K562 (cell line): Measurements from ENCODE around the gene C2CD2. TPM values are rescaled to one million over a fixed set of nuclear protein-coding genes. Genes with fewer than 3 reads are reported as not detected.

Experiments used
- ATAC-seq: fragments of 200-7000 bp; cut with Tn5 transposase; 3 replicates; pipeline ENCODE4 v1.9.1; 2020; ENCODE audit warnings: moderate library complexity
- BruUV-seq: library from RNA; stranded (reverse); fragments of 400-500 nt; replicated peaks from 2 replicates; lab custom pipeline; 2021; lab: Mats Ljungman, UMichigan
- CTCF ChIA-PET: fragments of 300-600 bp; formaldehyde crosslinking; extraction: SDS; loops from one replicate; lab custom pipeline; 2021; ENCODE audit warnings: low intra/inter-chr PET ratio; lab: Yijun Ruan, JAX
- POLR2A ChIA-PET: fragments of 300-600, 350-650 bp; sonication (Branson Sonifier 250); formaldehyde crosslinking; extraction: SDS; loops from one replicate; lab custom pipeline; 2021; ENCODE audit warnings: antibody characterized with exemption, inconsistent platforms; lab: Yijun Ruan, JAX
- DNase-seq, 4 experiments: peaks; one replicate each; pipeline versions ENCODE4 v3.0.0 to v3.0.0-alpha.2; 2011 to 2018; ENCODE audit warnings: low spot score in 3 of 4, mixed read lengths in 3 of 4; ENCODE audit errors: extremely low read depth in 1 of 4
- FAIRE-seq: peaks from 2 replicates; lab custom pipeline; 2011; peaks lifted over from hg19 to GRCh38; lab: Jason Lieb, UNC
- H2AFZ ChIP-seq: 2 replicates; pipeline ENCODE4 v1.6.0; 2011; ENCODE audit warnings: low read depth, low read length, control low read depth, inconsistent platforms
- H3K27ac ChIP-seq: fragments of 200-600 bp; 3 replicates; pipeline ENCODE4 v1.8.0; 2011; ENCODE audit warnings: low read depth, mild to moderate bottlenecking, control low read depth, inconsistent platforms, low read length, moderate library complexity, mixed read lengths; ENCODE audit errors: extremely low read depth
- H3K27me3 ChIP-seq, 2 experiments: fragments of 300-600 bp in 1 of 2; 2 replicates in 1 of 2; 3 replicates in 1 of 2; pipeline versions ENCODE4 v1.6.0 to v1.8.0; 2011; ENCODE audit warnings: inconsistent platforms in 2 of 2, low read length in 2 of 2, mild to moderate bottlenecking in 1 of 2, mixed read lengths in 1 of 2, moderate library complexity in 1 of 2; ENCODE audit not compliant: control insufficient read depth in 2 of 2, insufficient read depth in 2 of 2
- H3K36me3 ChIP-seq: fragments of 300-600 bp; 3 replicates; pipeline ENCODE4 v1.8.0; 2011; ENCODE audit warnings: mild to moderate bottlenecking, low read length, inconsistent platforms; ENCODE audit not compliant: control insufficient read depth, insufficient read depth
- H3K4me1 ChIP-seq, 2 experiments: fragments of 200-600 bp in 1 of 2; replicated peaks in 1 of 2; 2 replicates in 1 of 2; 3 replicates in 1 of 2; pipeline versions ENCODE4 v1.5.1 to v1.8.0; 2011; ENCODE audit warnings: inconsistent platforms in 2 of 2, low read length in 2 of 2, mild to moderate bottlenecking in 1 of 2, mixed read lengths in 1 of 2, moderate library complexity in 1 of 2; ENCODE audit not compliant: control insufficient read depth in 2 of 2, insufficient read depth in 2 of 2
- H3K4me2 ChIP-seq: 2 replicates; pipeline ENCODE4 v1.6.1; 2011; ENCODE audit warnings: low read length, control low read depth, inconsistent platforms, mixed read lengths; ENCODE audit not compliant: insufficient read depth
- H3K4me3 ChIP-seq: fragments of 200-600 bp; sonication (generic), shearing (Covaris generic); 2 replicates; pipeline ENCODE4 v1.5.1; 2016; ENCODE audit warnings: control low read depth, inconsistent platforms
- H3K79me2 ChIP-seq: fragments of 200-600 bp; 3 replicates; pipeline ENCODE4 v1.8.0; 2011; ENCODE audit warnings: low read length, inconsistent platforms; ENCODE audit not compliant: control insufficient read depth, insufficient read depth
- H3K9ac ChIP-seq, 2 experiments: 2 replicates each; pipeline versions ENCODE4 v1.6.0 to v1.6.1; 2011; ENCODE audit warnings: low read depth in 2 of 2, low read length in 2 of 2, control low read depth in 1 of 2, inconsistent platforms in 1 of 2, mild to moderate bottlenecking in 1 of 2, mixed read lengths in 1 of 2; ENCODE audit not compliant: insufficient read depth in 1 of 2
- H3K9me1 ChIP-seq: one replicate; pipeline ENCODE4 v1.6.0; 2011; ENCODE audit warnings: inconsistent platforms, mild to moderate bottlenecking, low read length, moderate library complexity; ENCODE audit not compliant: control insufficient read depth, insufficient read depth
- H3K9me3 ChIP-seq: replicated peaks from 2 replicates; pipeline ENCODE4 v1.5.1; 2011; ENCODE audit warnings: low read depth, low read length, inconsistent platforms; ENCODE audit not compliant: control insufficient read depth, insufficient read depth
- H4K20me1 ChIP-seq: replicated peaks from 2 replicates; pipeline ENCODE4 v1.6.1; 2011; ENCODE audit warnings: low read length, inconsistent platforms, mixed read lengths; ENCODE audit not compliant: control insufficient read depth, insufficient read depth
- E2F8 ChIP-seq: fragments of 450-650 bp; IDR thresholded peaks from 2 replicates; pipeline ENCODE4 v1.7.1; 2018; ENCODE audit warnings: mild to moderate bottlenecking, low read depth; ENCODE audit not compliant: partially characterized antibody
- PHB2 ChIP-seq: fragments of 450-650 bp; IDR thresholded peaks from 2 replicates; pipeline ENCODE4 v1.6.1; 2017; ENCODE audit warnings: low read depth
- PRDM10 ChIP-seq: fragments of 450-650 bp; IDR thresholded peaks from 2 replicates; pipeline ENCODE4 v1.6.1; 2018; ENCODE audit not compliant: partially characterized antibody
- ZNF584 ChIP-seq: fragments of 200-800 bp; sonication (Bioruptor generic); IDR thresholded peaks from 2 replicates; pipeline ENCODE4 v1.6.1; 2016; ENCODE audit warnings: low read depth, mild to moderate bottlenecking, missing genetic modification characterization, missing compliant biosample characterization
- WGBS: fragments of 100-300 bp; shearing (Covaris generic); methylation state at CpG from one replicate; pipeline ENCODE4 v1.1.6; 2016; ENCODE audit warnings: low coverage, mixed read lengths; ENCODE audit not compliant: insufficient coverage; ENCODE audit errors: missing lambda C conversion rate; 5-methylcytosine and 5-hydroxymethylcytosine counted together
- in situ Hi-C: fragments of 300-500 bp; cut with MboI; formaldehyde crosslinking; loops from 4 replicates; pipeline ENCODE4 v1.15.0; 2018; ENCODE audit warnings: inconsistent platforms, mixed read lengths
- intact Hi-C: fragments of 100-400 bp; cut with micrococcal nuclease; formaldehyde crosslinking; loops from 2 replicates; pipeline ENCODE4 v1.14.2; 2022
- polyA plus RNA-seq, 8 experiments: library from polyadenylated mRNA; depleted of rRNA in 4 of 8; stranded (reverse) in 5 of 8; unstranded in 3 of 8; fragments of >200 nt; fragmentation: Nextera tagmentation in 2 of 8; fragmentation: Illumina TruSeq in 1 of 8; extraction: Ambion mirVana in 2 of 8; extraction: Trizol in 1 of 8; gene quantifications; 2 replicates each; pipeline versions ENCODE4 v1.2.1 to v1.2.3, GENCODE V29; 2011 to 2014; ENCODE audit warnings: inconsistent platforms in 1 of 8, missing spikeins in 1 of 8
- total RNA-seq, 7 experiments: library from RNA; depleted of rRNA in 6 of 7; stranded (reverse); fragments of >200 nt in 6 of 7; fragmentation: Illumina TruSeq in 2 of 7; extraction: Trizol in 2 of 7; gene quantifications; 2 replicates each; pipeline versions ENCODE4 v1.2.1 to v1.2.3, GENCODE V29; 2011 to 2021; ENCODE audit warnings: low replicate concordance in 1 of 7

The C2CD2 gene
- total and polyA plus RNA-seq, 9 of the 15 experiments (the other 6 are each of a cell fraction or from before 2014, with no cell fraction given): 1.3 to 21.6 (median 12.1) TPM

DNA sequence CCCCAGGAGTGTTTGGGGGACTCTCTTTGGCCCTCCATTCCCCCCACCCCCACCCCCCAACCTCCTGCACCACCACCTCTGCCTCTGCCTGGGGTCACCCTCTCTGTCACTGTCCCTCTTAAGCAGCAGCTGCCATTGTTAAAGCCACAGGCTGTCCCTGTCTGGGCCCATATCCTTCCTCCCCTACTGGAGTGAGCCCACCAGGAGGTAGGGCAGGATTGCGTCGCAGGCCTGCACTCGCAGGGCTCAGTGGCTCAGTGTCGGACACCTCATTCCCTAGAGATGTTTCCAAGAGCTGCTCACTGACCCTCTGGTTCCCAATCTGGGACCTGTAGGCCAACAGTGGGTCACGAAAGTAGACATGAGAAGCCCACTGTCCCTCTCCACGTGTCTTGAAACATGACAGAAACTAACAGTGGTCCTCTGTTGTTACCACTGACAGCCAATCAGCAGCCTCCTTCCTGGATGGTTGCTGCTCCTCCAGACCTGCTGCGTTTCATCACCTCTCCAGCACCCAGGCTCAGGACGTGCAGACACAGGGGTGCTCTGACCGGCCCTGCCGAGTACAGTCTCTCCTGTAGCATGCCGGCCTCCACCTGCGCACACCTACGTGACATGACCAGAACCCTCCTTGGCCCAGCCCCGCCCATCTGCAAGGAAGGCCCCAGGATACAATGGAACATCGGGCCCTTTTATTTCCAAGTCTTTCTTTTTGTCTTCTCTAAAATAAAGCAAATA lies 82.4 kb downstream of the C2CD2 start (continued):
- no peak for TF ChIP-seq E2F8
- no peak for TF ChIP-seq PHB2

- in situ Hi-C loops (no loop called here), intact Hi-C loops (loop anchor here (10.0 kb wide), 1 partner anchor 145 kb away; the partner anchor contains the start of gene ZBTB21)
- Histone ChIP-seq H3K9me1 (peaks cover 3% of the 10 kb centered on the region), H3K9ac (peak overlapping the region in 1 of 2 experiments; percentile 66; a peak in 1 of 4 replicates), H3K36me3 (peaks cover 11% of the 10 kb centered on the region; the same call in 2 of the 3 replicates), H3K27me3 (no peaks in the 10 kb centered on the region), H4K20me1 (no peaks in the 10 kb centered on the region), H3K4me1 (peaks cover 18% of the 10 kb centered on the region in 2 experiments; a peak in 4 of 5 replicates), H3K9me3 (no peaks in the 10 kb centered on the region), H2AFZ (no peak overlapping the region), H3K79me2 (peaks cover 11% of the 10 kb centered on the region; the same call in 2 of the 3 replicates), H3K27ac (no peak overlapping the region), H3K4me3 (no peak overlapping the region), H3K4me2 (no peak overlapping the region)
- ChIA-PET POLR2A (interaction anchor here (1.0 kb wide), 2 partner anchors 12 to 51 kb away, joined by 3 read pairs; no protein-coding TSS in a partner anchor), CTCF (no interaction called here)
- BruUV-seq: no TSS peak
- DNase-seq (no peak), FAIRE-seq (no peak), ATAC-seq (no peak)
- WGBS: 86% methylated on average over 9 of the region's 9 CpGs
- TF ChIP-seq ZNF584 (CRISPR knock-in tag) (no peak), PRDM10 (no peak)
Measured at GRCh38 chr21:41869771-41870170, 84.0 kb downstream of the C2CD2 start.
